Ishikawa (cell line): ENCODE results near the gene ABCG2.

Experiments used
- CEBPB ChIP-seq: IDR thresholded peaks from 2 replicates; pipeline ENCODE4 v1.6.1; 2012
- CREB1 ChIP-seq: IDR thresholded peaks from 2 replicates; pipeline ENCODE4 v1.6.1; 2012; ENCODE audit warnings: low read depth
- EGR1 ChIP-seq: IDR thresholded peaks from 2 replicates; pipeline ENCODE4 v1.6.1; 2012
- EP300 ChIP-seq: IDR thresholded peaks from 2 replicates; pipeline ENCODE4 v1.6.1; 2012; ENCODE audit warnings: borderline replicate concordance
- FOXM1 ChIP-seq: IDR thresholded peaks from 2 replicates; pipeline ENCODE4 v1.6.1; 2012; ENCODE audit warnings: low read depth, borderline replicate concordance
- MAX ChIP-seq: IDR thresholded peaks from 2 replicates; pipeline ENCODE4 v1.6.1; 2012
- NFIC ChIP-seq: IDR thresholded peaks from 2 replicates; pipeline ENCODE4 v1.6.1; 2012
- RAD21 ChIP-seq: IDR thresholded peaks from 2 replicates; pipeline ENCODE4 v1.6.1; 2012; ENCODE audit warnings: low read depth
- REST ChIP-seq: IDR thresholded peaks from 2 replicates; pipeline ENCODE4 v1.6.1; 2012; ENCODE audit warnings: low read depth, mild to moderate bottlenecking
- TAF1 ChIP-seq: IDR thresholded peaks from 2 replicates; pipeline ENCODE4 v1.6.1; 2012; ENCODE audit warnings: low read depth, mild to moderate bottlenecking
- TCF12 ChIP-seq: IDR thresholded peaks from 2 replicates; pipeline ENCODE4 v1.6.1; 2012; ENCODE audit warnings: low read depth
- TEAD4 ChIP-seq: IDR thresholded peaks from 2 replicates; pipeline ENCODE4 v1.6.1; 2012
- USF1 ChIP-seq: IDR thresholded peaks from 2 replicates; pipeline ENCODE4 v1.6.1; 2012
- YY1 ChIP-seq: IDR thresholded peaks from 2 replicates; pipeline ENCODE4 v1.6.1; 2012; ENCODE audit warnings: low read depth
- ZBTB7A ChIP-seq: IDR thresholded peaks from 2 replicates; pipeline ENCODE4 v1.6.1; 2012; ENCODE audit warnings: low read depth

Gene ABCG2

GRCh38 chr4:88106205-88106604 lies 52.2 kb downstream of the ABCG2 start:
- TF ChIP-seq MAX = no peak
- TF ChIP-seq TEAD4 = no peak
- no peak for TF ChIP-seq RAD21
- TF ChIP-seq TCF12 = no peak
- TF ChIP-seq CEBPB = no peak
- no peak for TF ChIP-seq TAF1
- no peak for TF ChIP-seq EP300
- TF ChIP-seq EGR1 = no peak
- TF ChIP-seq USF1 = no peak
- TF ChIP-seq FOXM1 = no peak
- TF ChIP-seq YY1 = no peak
- no peak for TF ChIP-seq CREB1
- TF ChIP-seq NFIC = no peak
- TF ChIP-seq ZBTB7A = no peak
- no peak for TF ChIP-seq REST

- TF ChIP-seq TEAD4 (no peak), ZBTB7A (no peak), CREB1 (no peak), REST (no peak), NFIC (no peak)
Observed at GRCh38 chr4:88104902-88105610, 53.4 kb downstream of the ABCG2 start.

GRCh38 chr4:88102026-88102425 lies 56.4 kb downstream of the ABCG2 start:
- TF ChIP-seq TCF12 (no peak), TAF1 (no peak), YY1 (no peak), CEBPB (no peak)

GRCh38 chr4:88101165-88101564 lies 57.3 kb downstream of the ABCG2 start:
- TF ChIP-seq YY1 (no peak), TAF1 (no peak), CREB1 (no peak), EGR1 (no peak), MAX (no peak), CEBPB (no peak), RAD21 (no peak), NFIC (no peak), ZBTB7A (no peak), TCF12 (no peak), USF1 (no peak), FOXM1 (no peak), TEAD4 (no peak), REST (no peak), EP300 (no peak)
